Panc1 (cell line): ENCODE data around the gene DENND2D.

Experiments
- SIN3A ChIP-seq: IDR thresholded peaks from 2 replicates; pipeline ENCODE4 v1.6.1; 2012; ENCODE audit warnings: low read depth, mild to moderate bottlenecking, low read length, moderate library complexity, borderline replicate concordance; ENCODE audit not compliant: insufficient read depth
- TCF7L2 ChIP-seq: IDR thresholded peaks from 2 replicates; pipeline ENCODE4 v1.6.1; 2011; ENCODE audit warnings: mild to moderate bottlenecking, low read depth, low read length, inconsistent platforms
- TF ChIP-seq, protein P1 (sequence below): fragments of 450-650 bp; IDR thresholded peaks from 2 replicates; pipeline ENCODE4 v1.5.1; 2017; ENCODE audit warnings: mild to moderate bottlenecking
- TF ChIP-seq, protein P2 (sequence below), 2 experiments: IDR thresholded peaks; 2 replicates each; pipeline ENCODE4 v1.6.1; 2011 to 2012; ENCODE audit warnings: low read depth in 2 of 2, control low read depth in 1 of 2, low read length in 1 of 2, mild to moderate bottlenecking in 1 of 2, moderate library complexity in 1 of 2; ENCODE audit not compliant: insufficient read depth in 1 of 2

DNA sequence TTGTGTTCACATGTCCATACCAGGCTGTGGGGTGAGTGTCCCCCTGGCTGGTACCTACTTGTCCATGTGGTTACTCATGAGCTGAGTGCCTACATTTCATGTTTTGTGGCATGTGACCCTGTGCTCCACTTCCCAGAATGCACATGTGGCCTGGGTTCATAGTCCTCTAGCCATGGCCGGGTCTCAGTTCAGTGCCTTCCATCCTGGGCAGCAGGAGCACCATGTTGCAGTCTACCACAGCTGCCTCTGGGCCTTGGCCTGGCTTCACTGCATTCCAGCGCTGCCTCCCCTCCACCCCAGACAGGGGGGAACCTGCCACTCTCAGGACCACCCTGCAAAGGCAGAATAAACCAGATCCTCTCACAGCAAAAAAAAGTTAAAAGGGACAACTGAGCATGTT, 54.9 kb downstream of the DENND2D start:
- TF ChIP-seq, protein P1, sequence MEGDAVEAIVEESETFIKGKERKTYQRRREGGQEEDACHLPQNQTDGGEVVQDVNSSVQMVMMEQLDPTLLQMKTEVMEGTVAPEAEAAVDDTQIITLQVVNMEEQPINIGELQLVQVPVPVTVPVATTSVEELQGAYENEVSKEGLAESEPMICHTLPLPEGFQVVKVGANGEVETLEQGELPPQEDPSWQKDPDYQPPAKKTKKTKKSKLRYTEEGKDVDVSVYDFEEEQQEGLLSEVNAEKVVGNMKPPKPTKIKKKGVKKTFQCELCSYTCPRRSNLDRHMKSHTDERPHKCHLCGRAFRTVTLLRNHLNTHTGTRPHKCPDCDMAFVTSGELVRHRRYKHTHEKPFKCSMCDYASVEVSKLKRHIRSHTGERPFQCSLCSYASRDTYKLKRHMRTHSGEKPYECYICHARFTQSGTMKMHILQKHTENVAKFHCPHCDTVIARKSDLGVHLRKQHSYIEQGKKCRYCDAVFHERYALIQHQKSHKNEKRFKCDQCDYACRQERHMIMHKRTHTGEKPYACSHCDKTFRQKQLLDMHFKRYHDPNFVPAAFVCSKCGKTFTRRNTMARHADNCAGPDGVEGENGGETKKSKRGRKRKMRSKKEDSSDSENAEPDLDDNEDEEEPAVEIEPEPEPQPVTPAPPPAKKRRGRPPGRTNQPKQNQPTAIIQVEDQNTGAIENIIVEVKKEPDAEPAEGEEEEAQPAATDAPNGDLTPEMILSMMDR: no peak
- TF ChIP-seq SIN3A: no peak
- TF ChIP-seq, protein P2, sequence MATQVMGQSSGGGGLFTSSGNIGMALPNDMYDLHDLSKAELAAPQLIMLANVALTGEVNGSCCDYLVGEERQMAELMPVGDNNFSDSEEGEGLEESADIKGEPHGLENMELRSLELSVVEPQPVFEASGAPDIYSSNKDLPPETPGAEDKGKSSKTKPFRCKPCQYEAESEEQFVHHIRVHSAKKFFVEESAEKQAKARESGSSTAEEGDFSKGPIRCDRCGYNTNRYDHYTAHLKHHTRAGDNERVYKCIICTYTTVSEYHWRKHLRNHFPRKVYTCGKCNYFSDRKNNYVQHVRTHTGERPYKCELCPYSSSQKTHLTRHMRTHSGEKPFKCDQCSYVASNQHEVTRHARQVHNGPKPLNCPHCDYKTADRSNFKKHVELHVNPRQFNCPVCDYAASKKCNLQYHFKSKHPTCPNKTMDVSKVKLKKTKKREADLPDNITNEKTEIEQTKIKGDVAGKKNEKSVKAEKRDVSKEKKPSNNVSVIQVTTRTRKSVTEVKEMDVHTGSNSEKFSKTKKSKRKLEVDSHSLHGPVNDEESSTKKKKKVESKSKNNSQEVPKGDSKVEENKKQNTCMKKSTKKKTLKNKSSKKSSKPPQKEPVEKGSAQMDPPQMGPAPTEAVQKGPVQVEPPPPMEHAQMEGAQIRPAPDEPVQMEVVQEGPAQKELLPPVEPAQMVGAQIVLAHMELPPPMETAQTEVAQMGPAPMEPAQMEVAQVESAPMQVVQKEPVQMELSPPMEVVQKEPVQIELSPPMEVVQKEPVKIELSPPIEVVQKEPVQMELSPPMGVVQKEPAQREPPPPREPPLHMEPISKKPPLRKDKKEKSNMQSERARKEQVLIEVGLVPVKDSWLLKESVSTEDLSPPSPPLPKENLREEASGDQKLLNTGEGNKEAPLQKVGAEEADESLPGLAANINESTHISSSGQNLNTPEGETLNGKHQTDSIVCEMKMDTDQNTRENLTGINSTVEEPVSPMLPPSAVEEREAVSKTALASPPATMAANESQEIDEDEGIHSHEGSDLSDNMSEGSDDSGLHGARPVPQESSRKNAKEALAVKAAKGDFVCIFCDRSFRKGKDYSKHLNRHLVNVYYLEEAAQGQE (IDR thresholded peaks at IDR 0.05; ENCODE audit: insufficient read depth in 1 of 2, low read depth in 2 of 2, low read length in 1 of 2): no peak
- no peak for TF ChIP-seq TCF7L2
